ENCODE measurements around the gene UTRN. TPM values are rescaled to one million over a fixed set of nuclear protein-coding genes. Genes with fewer than 3 reads are reported as not detected.

Gene UTRN
- total RNA-seq, 2 experiments from 2014 or later = 143 to 153 TPM

GRCh38 chr6:144248003-144248402 is 37.1 kb upstream of the UTRN start:
- Mint-ChIP-seq H3K4me3 (no peak overlapping the region), H3K36me3 (ENCODE audit: low read depth) (no peaks in the 10 kb centered on the region), H3K27ac (no peak overlapping the region), H3K9me3 (no peaks in the 10 kb centered on the region), H3K27me3 (peaks cover 8% of the 10 kb centered on the region), H3K4me1 (ENCODE audit: low read depth) (no peaks in the 10 kb centered on the region)
- Histone ChIP-seq H3K27me3 (ENCODE audit: control insufficient read depth in 1 of 2, insufficient read depth in 2 of 2, low read length in 2 of 2) (no peaks in the 10 kb centered on the region), H3K36me3 (ENCODE audit: insufficient read depth, low read length) (no peaks in the 10 kb centered on the region), H3K4me1 (ENCODE audit: insufficient read depth, low read length) (no peaks in the 10 kb centered on the region), H3K9me3 (ENCODE audit: control insufficient read depth in 1 of 2, insufficient read depth in 1 of 2, low read length in 2 of 2) (no peaks in the 10 kb centered on the region), H3K27ac (ENCODE audit: low read depth in 1 of 2, low read length in 2 of 2) (no peak overlapping the region), H3K4me3 (ENCODE audit: low read length) (no peak overlapping the region)
- TF ChIP-seq, protein P1, sequence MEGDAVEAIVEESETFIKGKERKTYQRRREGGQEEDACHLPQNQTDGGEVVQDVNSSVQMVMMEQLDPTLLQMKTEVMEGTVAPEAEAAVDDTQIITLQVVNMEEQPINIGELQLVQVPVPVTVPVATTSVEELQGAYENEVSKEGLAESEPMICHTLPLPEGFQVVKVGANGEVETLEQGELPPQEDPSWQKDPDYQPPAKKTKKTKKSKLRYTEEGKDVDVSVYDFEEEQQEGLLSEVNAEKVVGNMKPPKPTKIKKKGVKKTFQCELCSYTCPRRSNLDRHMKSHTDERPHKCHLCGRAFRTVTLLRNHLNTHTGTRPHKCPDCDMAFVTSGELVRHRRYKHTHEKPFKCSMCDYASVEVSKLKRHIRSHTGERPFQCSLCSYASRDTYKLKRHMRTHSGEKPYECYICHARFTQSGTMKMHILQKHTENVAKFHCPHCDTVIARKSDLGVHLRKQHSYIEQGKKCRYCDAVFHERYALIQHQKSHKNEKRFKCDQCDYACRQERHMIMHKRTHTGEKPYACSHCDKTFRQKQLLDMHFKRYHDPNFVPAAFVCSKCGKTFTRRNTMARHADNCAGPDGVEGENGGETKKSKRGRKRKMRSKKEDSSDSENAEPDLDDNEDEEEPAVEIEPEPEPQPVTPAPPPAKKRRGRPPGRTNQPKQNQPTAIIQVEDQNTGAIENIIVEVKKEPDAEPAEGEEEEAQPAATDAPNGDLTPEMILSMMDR (IDR thresholded peaks at IDR 0.05) = no peak
- ATAC-seq (ENCODE audit: poor library complexity) (no peak), DNase-seq (peak in 1 of 14 experiments; percentile 13)
- intact Hi-C loops (cut with DNase I, micrococcal nuclease) = no loop called here
- ChIA-PET POLR2A (interaction anchor here (0.7 kb wide), 1 partner anchor 459 kb away, joined by 3 read pairs; no protein-coding TSS in a partner anchor), CTCF (interaction anchor here (0.6 kb wide), 1 partner anchor 194 kb away, joined by 3 read pairs; no protein-coding TSS in a partner anchor)

DNA sequence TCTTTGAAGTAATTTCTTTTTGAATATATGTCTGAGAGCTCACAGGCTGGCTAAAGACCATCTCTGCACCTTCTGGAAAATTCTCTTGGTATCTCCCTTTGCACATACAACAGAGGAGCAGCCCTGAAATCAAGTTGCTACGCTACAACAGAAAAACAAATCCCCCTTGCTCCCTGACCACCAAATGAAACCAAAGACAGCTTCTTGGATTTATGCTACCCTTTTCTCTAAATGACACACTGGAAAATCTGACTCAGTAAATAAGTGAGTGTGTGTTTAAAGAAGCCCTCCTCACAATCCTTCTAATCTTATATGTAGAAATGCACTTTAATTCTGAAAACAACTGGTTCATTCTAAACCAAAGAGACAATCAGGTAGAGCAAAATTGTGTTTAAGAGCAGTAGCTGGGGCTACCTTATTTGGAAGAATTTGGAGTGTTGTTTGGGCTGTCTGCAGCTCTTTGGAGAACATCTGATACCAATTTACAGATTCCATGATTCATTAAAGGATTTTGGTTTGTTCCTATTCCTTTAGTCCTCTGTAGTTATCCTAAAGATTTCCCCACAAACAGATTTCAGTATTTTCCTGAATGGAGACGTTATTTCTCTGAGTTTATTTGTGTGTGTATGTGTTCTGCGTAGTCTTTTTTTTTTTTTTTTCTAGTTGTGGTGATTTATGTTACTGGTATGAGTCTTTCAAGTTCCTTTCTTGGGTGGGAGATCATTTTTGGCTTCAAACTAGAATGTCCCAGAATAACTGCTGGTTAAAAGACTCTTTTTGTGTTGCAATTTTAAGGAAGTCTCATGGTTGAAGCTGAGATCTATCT is 36.4 kb upstream of the UTRN start:
- TF ChIP-seq, protein P1 (IDR thresholded peaks at IDR 0.05) = no peak
- Histone ChIP-seq H3K36me3 (ENCODE audit: insufficient read depth, low read length) (no peaks in the 10 kb centered on the region), H3K4me3 (ENCODE audit: low read length) (no peak overlapping the region), H3K27ac (ENCODE audit: low read depth in 1 of 2, low read length in 2 of 2) (no peak overlapping the region), H3K4me1 (ENCODE audit: insufficient read depth, low read length) (no peaks in the 10 kb centered on the region), H3K27me3 (ENCODE audit: control insufficient read depth in 1 of 2, insufficient read depth in 2 of 2, low read length in 2 of 2) (no peaks in the 10 kb centered on the region), H3K9me3 (ENCODE audit: control insufficient read depth in 1 of 2, insufficient read depth in 1 of 2, low read length in 2 of 2) (no peaks in the 10 kb centered on the region)
- intact Hi-C loops (cut with DNase I, micrococcal nuclease) = no loop called here
- no peaks in the 10 kb centered on the region for H3K4me1 Mint-ChIP-seq (ENCODE audit: low read depth)
- CTCF ChIA-PET = interaction anchor here (0.6 to 0.7 kb wide), 2 partner anchors 194 to 1341 kb away, joined by 3 to 4 read pairs; no protein-coding TSS in a partner anchor
- no peak for DNase-seq
- POLR2A ChIA-PET = interaction anchor here (0.7 kb wide), 1 partner anchor 458 kb away, joined by 3 read pairs; no protein-coding TSS in a partner anchor
- no peak overlapping the region for H3K4me3 Mint-ChIP-seq
- no peak for ATAC-seq (ENCODE audit: poor library complexity)
- H3K9me3 Mint-ChIP-seq = no peaks in the 10 kb centered on the region
- H3K27ac Mint-ChIP-seq = no peak overlapping the region
- H3K27me3 Mint-ChIP-seq = peaks cover 8% of the 10 kb centered on the region
- no peaks in the 10 kb centered on the region for H3K36me3 Mint-ChIP-seq (ENCODE audit: low read depth)

- no peaks in the 10 kb centered on the region for H3K36me3 ChIP-seq (ENCODE audit: insufficient read depth, low read length)
- H3K27me3 ChIP-seq (ENCODE audit: control insufficient read depth in 1 of 2, insufficient read depth in 2 of 2, low read length in 2 of 2) = no peaks in the 10 kb centered on the region
- CTCF ChIA-PET = no interaction called here
- Mint-ChIP-seq H3K27me3 (peaks cover 8% of the 10 kb centered on the region), H3K27ac (no peak overlapping the region), H3K9me3 (no peaks in the 10 kb centered on the region), H3K4me1 (ENCODE audit: low read depth) (no peaks in the 10 kb centered on the region), H3K4me3 (no peak overlapping the region), H3K36me3 (ENCODE audit: low read depth) (no peaks in the 10 kb centered on the region)
- H3K27ac ChIP-seq (ENCODE audit: low read depth in 1 of 2, low read length in 2 of 2) = no peak overlapping the region
- TF ChIP-seq, protein P1 (IDR thresholded peaks at IDR 0.05) = no peak
- POLR2A ChIA-PET = no interaction called here
- no peaks in the 10 kb centered on the region for H3K9me3 ChIP-seq (ENCODE audit: control insufficient read depth in 1 of 2, insufficient read depth in 1 of 2, low read length in 2 of 2)
- intact Hi-C loops (cut with DNase I, micrococcal nuclease) = no loop called here
- DNase-seq (no peak), ATAC-seq (ENCODE audit: poor library complexity) (no peak)
- H3K4me3 ChIP-seq (ENCODE audit: low read length) = no peak overlapping the region
- no peaks in the 10 kb centered on the region for H3K4me1 ChIP-seq (ENCODE audit: insufficient read depth, low read length)
Observed at GRCh38 chr6:144250276-144250675, 34.9 kb upstream of the UTRN start.
